Lung (tissue), 12 donors: ENCODE measurements around the gene ATAD3A. TPM values are rescaled to one million over a fixed set of nuclear protein-coding genes. Genes with fewer than 3 reads are reported as not detected.
A peak's percentile ranks its signal among the peaks of the same experiment; 100 is the strongest.

Experiments
- ATAC-seq: fragments of 200-7000 bp; cut with Tn5 transposase; one replicate; pipeline ENCODE4 v1.9.1; 2020; ENCODE audit warnings: moderate number of reproducible peaks; ENCODE audit not compliant: insufficient read depth, low FRiP score
- DNase-seq, 3 donors: peaks; one replicate each; pipeline ENCODE4 v3.0.0-alpha.2; 2013 to 2017
- H3K27ac ChIP-seq, 2 donors: one replicate each; pipeline ENCODE4 v1.5.1; 2013; ENCODE audit warnings: mild to moderate bottlenecking in 2 of 2, moderate library complexity in 2 of 2, control low read depth in 1 of 2, inconsistent platforms in 1 of 2, low read depth in 1 of 2, low read length in 1 of 2
- H3K27me3 ChIP-seq, 3 donors: one replicate each; pipeline ENCODE4 v1.5.1; 2013; ENCODE audit warnings: low read length in 2 of 3; ENCODE audit not compliant: control insufficient read depth in 3 of 3, insufficient read depth in 3 of 3
- H3K36me3 ChIP-seq, 4 donors: one replicate each; pipeline ENCODE4 v1.5.1; 2013; ENCODE audit warnings: low read length in 4 of 4, mild to moderate bottlenecking in 1 of 4, moderate library complexity in 1 of 4; ENCODE audit not compliant: control insufficient read depth in 4 of 4, insufficient read depth in 4 of 4
- H3K4me1 ChIP-seq, 5 donors: one replicate each; pipeline ENCODE4 v1.5.1; 2013; ENCODE audit warnings: low read length in 5 of 5, mild to moderate bottlenecking in 2 of 5, moderate library complexity in 1 of 5; ENCODE audit not compliant: control insufficient read depth in 5 of 5, insufficient read depth in 5 of 5
- H3K4me3 ChIP-seq: one replicate; pipeline ENCODE4 v1.5.1; 2013; ENCODE audit warnings: mild to moderate bottlenecking, control low read depth, moderate library complexity
- H3K9ac ChIP-seq, 2 donors: one replicate each; pipeline ENCODE4 v1.5.1; 2013; ENCODE audit warnings: low read length in 2 of 2, control low read depth in 1 of 2; ENCODE audit not compliant: insufficient read depth in 1 of 2
- H3K9me3 ChIP-seq, 4 donors: one replicate each; pipeline ENCODE4 v1.5.1; 2013; ENCODE audit warnings: low read length in 3 of 4, mild to moderate bottlenecking in 1 of 4, moderate library complexity in 1 of 4; ENCODE audit not compliant: control insufficient read depth in 4 of 4, insufficient read depth in 3 of 4
- CTCF ChIP-seq: IDR thresholded peaks from 2 replicates; pipeline ENCODE4 v1.5.1; 2012; ENCODE audit warnings: mild to moderate bottlenecking; ENCODE audit errors: control extremely low read depth, extremely low read depth
- WGBS, 2 donors: extraction: QIAGEN DNeasy Blood & Tissue Kit; methylation state at CpG; one replicate each; pipeline ENCODE4 v1.1.7; 2013; 5-methylcytosine and 5-hydroxymethylcytosine counted together
- polyA plus RNA-seq, 2 donors: library from polyadenylated mRNA; stranded (reverse); fragments of 200-250 nt; gene quantifications; one replicate each; pipeline ENCODE4 v1.2.1, GENCODE V29; 2013
- total RNA-seq, 2 donors: library from RNA; depleted of rRNA in 1 of 2; stranded (reverse); fragments of >200 nt in 1 of 2; gene quantifications; one replicate each; pipeline ENCODE4 v1.2.1, GENCODE V29; 2014 to 2021
- donor health status: control.
- donor health status: control.
- donor health status: Bipolar disorder and iron deficiency.
- donor health status: healthy.
- donor health status: DM: yes; HTN: yes; CAD: no.

ATAD3A gene
- total and polyA plus RNA-seq, 4 donors: 8.1 to 31.3 (median 28.3) TPM

GRCh38 chr1:1539310-1540089 is 27.5 kb downstream of the ATAD3A start:
- H3K4me1 ChIP-seq: peaks cover 0 to 10% (median 3%) of the 10 kb centered on the region in 5 donors

GRCh38 chr1:1540090-1540817 is 28.3 kb downstream of the ATAD3A start, which contains the start of gene TMEM240:
TMEM240 (minus strand) TSS chr1:1540624; CDS start chr1:1540346, 278 bp downstream.
- H3K9ac ChIP-seq: no peak within 1 kb of the TSS
- peak within 1 kb of the TSS; percentile 2 to 9 for H3K27ac ChIP-seq
- DNase-seq: peak; percentile 87 to 92 (median 89)
- peaks cover 0 to 22% (median 3%) of the 10 kb centered on the region in 4 donors for H3K36me3 ChIP-seq
- no peaks in the 10 kb centered on the region for H3K27me3 ChIP-seq
- peaks cover 0 to 3% (median 0%) of the 10 kb centered on the region in 4 donors for H3K9me3 ChIP-seq
- peaks cover 0 to 10% (median 3%) of the 10 kb centered on the region in 5 donors for H3K4me1 ChIP-seq
- WGBS, 2 donors: 0 to 1% methylated on average over 8 to 99 of the region's 100 CpGs
- peak; percentile 77 for ATAC-seq
- no peak for TF ChIP-seq CTCF
- H3K4me3 ChIP-seq: peak within 1 kb of the TSS; percentile 20

More at GRCh38 chr1:1539310-1540089, 27.5 kb downstream of the ATAD3A start:
- no peaks in the 10 kb centered on the region for H3K27me3 ChIP-seq
- DNase-seq: peak; percentile 40 to 65 (median 43)
- H3K9ac ChIP-seq: no peak overlapping the region
- H3K9me3 ChIP-seq: peaks cover 0 to 3% (median 0%) of the 10 kb centered on the region in 4 donors
- 20 to 22% methylated on average over 55 to 66 of the region's 66 CpGs for WGBS, 2 donors
- H3K27ac ChIP-seq: no peak overlapping the region
- H3K36me3 ChIP-seq: peaks cover 0 to 22% (median 3%) of the 10 kb centered on the region in 4 donors
- ATAC-seq: no peak
- H3K4me3 ChIP-seq: peak overlapping the region; percentile 9
- TF ChIP-seq CTCF: no peak

GRCh38 chr1:1540818-1541628 is 29.1 kb downstream of the ATAD3A start:
- WGBS, 2 donors: 60 to 66% methylated on average over 48 to 53 of the region's 53 CpGs
- H3K9ac ChIP-seq: no peak overlapping the region
- TF ChIP-seq CTCF: no peak
- H3K27ac ChIP-seq: peak overlapping the region; percentile 2 to 9
- H3K9me3 ChIP-seq: peaks cover 0 to 3% (median 0%) of the 10 kb centered on the region in 4 donors
- no peaks in the 10 kb centered on the region for H3K27me3 ChIP-seq
- H3K36me3 ChIP-seq: peaks cover 0 to 22% (median 3%) of the 10 kb centered on the region in 4 donors
- peaks cover 0 to 10% (median 3%) of the 10 kb centered on the region in 5 donors for H3K4me1 ChIP-seq
- ATAC-seq: peak; percentile 16
- H3K4me3 ChIP-seq: peak overlapping the region; percentile 20
- DNase-seq: no peak
